ENCODE results near the gene PTPA. TPM values are rescaled to one million over a fixed set of nuclear protein-coding genes. Genes with fewer than 3 reads are reported as not detected.
"Not testable (repeated sequence)": the region's sequence is repeated elsewhere in the genome, so short reads cannot be mapped to it uniquely, and the experiment has no call there.

Gene PTPA
- total and polyA plus RNA-seq, 9 of the 15 experiments (the other 6 are each of a cell fraction or from before 2014, with no cell fraction given) = 1.7 to 121 (median 72.6) TPM

DNA sequence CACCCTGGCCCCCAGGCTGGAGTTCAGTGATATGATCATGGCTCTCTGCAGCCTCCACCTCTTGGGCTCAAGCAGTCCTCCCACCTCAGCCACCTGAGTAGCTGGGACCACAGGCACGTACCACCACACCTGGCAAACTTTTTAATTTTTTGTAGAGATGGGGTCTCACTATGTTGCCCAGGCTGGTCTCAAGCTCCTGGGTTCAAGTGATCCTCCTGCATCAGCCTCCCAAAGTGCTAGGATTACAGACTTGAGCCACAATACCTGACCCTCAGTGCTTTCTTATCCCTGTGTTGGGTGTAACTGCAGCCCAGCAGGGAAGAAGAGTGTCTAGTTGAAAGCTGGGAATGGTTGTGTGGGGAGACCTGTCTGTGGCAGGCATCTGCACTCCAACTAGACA, 10.9 kb downstream of the PTPA start:
- Histone ChIP-seq H3K9ac (ENCODE audit: insufficient read depth in 1 of 2, low read depth in 2 of 2, low read length in 2 of 2) (no peak overlapping the region), H2AFZ (ENCODE audit: low read depth, low read length) (no peak overlapping the region), H3K27me3 (ENCODE audit: control insufficient read depth in 2 of 2, insufficient read depth in 2 of 2, low read length in 2 of 2) (no peaks in the 10 kb centered on the region), H3K4me3 (no peak overlapping the region), H3K9me3 (replicated peaks; ENCODE audit: control insufficient read depth, insufficient read depth, low read depth, low read length) (no peaks in the 10 kb centered on the region), H3K4me1 (replicated peaks in 1 of 2; ENCODE audit: control insufficient read depth in 2 of 2, insufficient read depth in 2 of 2, low read length in 2 of 2) (no peaks in the 10 kb centered on the region; a peak in 2 of 5 replicates), H3K36me3 (ENCODE audit: control insufficient read depth, insufficient read depth, low read length) (peaks cover 55% of the 10 kb centered on the region), H4K20me1 (replicated peaks; ENCODE audit: control insufficient read depth, insufficient read depth, low read length) (no peaks in the 10 kb centered on the region), H3K9me1 (ENCODE audit: control insufficient read depth, insufficient read depth, low read length) (no peaks in the 10 kb centered on the region), H3K79me2 (ENCODE audit: control insufficient read depth, insufficient read depth, low read length) (peaks cover 19% of the 10 kb centered on the region), H3K4me2 (ENCODE audit: insufficient read depth, low read length) (no peak overlapping the region), H3K27ac (ENCODE audit: extremely low read depth, low read depth, low read length) (no peak overlapping the region)
- TF ChIP-seq FOXA3 (CRISPR knock-in tag; conservative IDR thresholded peaks at IDR 0.05 in 1 of 2, IDR thresholded peaks at IDR 0.05 in 1 of 2) (no peak), ZNF121 (CRISPR knock-in tag; conservative IDR thresholded peaks at IDR 0.05) (peak; percentile 71)
- DNase-seq (ENCODE audit: extremely low read depth in 1 of 4, low spot score in 3 of 4) (no peak), ATAC-seq (no peak), FAIRE-seq (no peak)
- in situ Hi-C loops (cut with MboI) = no loop called here
- ChIA-PET POLR2A (interaction anchor here (5.2 kb wide), 1 partner anchor 8 kb away, joined by 35 read pairs; no protein-coding TSS in a partner anchor), CTCF (ENCODE audit: low intra/inter-chr PET ratio) (no interaction called here)
- intact Hi-C loops (cut with micrococcal nuclease) = no loop called here
- BruUV-seq (replicated peaks) = no TSS peak
- 100% methylated on average over 1 of the region's 1 CpG for WGBS (ENCODE audit: insufficient coverage, low coverage, missing lambda C conversion rate)

GRCh38 chr9:129122976-129123375, 11.8 kb downstream of the PTPA start:
- ATAC-seq; intact Hi-C loops (cut with micrococcal nuclease); CTCF ChIA-PET (ENCODE audit: low intra/inter-chr PET ratio); H3K9me3 ChIP-seq (replicated peaks; ENCODE audit: control insufficient read depth, insufficient read depth, low read depth, low read length); H4K20me1 ChIP-seq (replicated peaks; ENCODE audit: control insufficient read depth, insufficient read depth, low read length); H2AFZ ChIP-seq (ENCODE audit: low read depth, low read length); FAIRE-seq; H3K27ac ChIP-seq (ENCODE audit: extremely low read depth, low read depth, low read length); in situ Hi-C loops (cut with MboI); H3K27me3 ChIP-seq (ENCODE audit: control insufficient read depth in 2 of 2, insufficient read depth in 2 of 2, low read length in 2 of 2); H3K9me1 ChIP-seq (ENCODE audit: control insufficient read depth, insufficient read depth, low read length); H3K4me1 ChIP-seq (replicated peaks in 1 of 2; ENCODE audit: control insufficient read depth in 2 of 2, insufficient read depth in 2 of 2, low read length in 2 of 2); BruUV-seq (replicated peaks); DNase-seq (ENCODE audit: extremely low read depth in 1 of 4, low spot score in 3 of 4); H3K4me2 ChIP-seq (ENCODE audit: insufficient read depth, low read length); H3K4me3 ChIP-seq; H3K9ac ChIP-seq (ENCODE audit: insufficient read depth in 1 of 2, low read depth in 2 of 2, low read length in 2 of 2): not testable (repeated sequence)
- WGBS (ENCODE audit: insufficient coverage, low coverage, missing lambda C conversion rate) = 91% methylated on average over 13 of the region's 15 CpGs
- POLR2A ChIA-PET = interaction anchor here (0.9 to 5.2 kb wide), 2 partner anchors 9 to 16 kb away, joined by 4 to 35 read pairs; no protein-coding TSS in a partner anchor
- H3K36me3 ChIP-seq (ENCODE audit: control insufficient read depth, insufficient read depth, low read length) = peaks cover 63% of the 10 kb centered on the region
- H3K79me2 ChIP-seq (ENCODE audit: control insufficient read depth, insufficient read depth, low read length) = peaks cover 11% of the 10 kb centered on the region; the same call in 2 of the 3 replicates
